ENCODE measurements around the gene CRB1. TPM values are rescaled to one million over a fixed set of nuclear protein-coding genes. Genes with fewer than 3 reads are reported as not detected.

The CRB1 gene
- total RNA-seq, 3 donors from 2014 or later (not counting 1 experiment from before 2014, with no cell fraction given) = 0.36 to 0.83 TPM; not detected in 1

- no peaks in the 10 kb centered on the region for H3K9me3 Mint-ChIP-seq
- no peak for TF ChIP-seq CTCF (IDR thresholded peaks at IDR 0.05)
These were observed 169.5 kb downstream of the CRB1 start for GRCh38 chr1:197437601-197438000.

GRCh38 chr1:197438010-197438790 is 170.1 kb downstream of the CRB1 start:
- H3K36me3 ChIP-seq (ENCODE audit: control insufficient read depth, insufficient read depth, low read length) = no peaks in the 10 kb centered on the region
- H3K27ac Mint-ChIP-seq = no peak overlapping the region
- WGBS (ENCODE audit: insufficient coverage) = 48% methylated on average over 3 of the region's 3 CpGs
- H3K4me3 Mint-ChIP-seq = no peak overlapping the region
- ATAC-seq = no peak
- H3K27ac ChIP-seq (ENCODE audit: low read length) = no peak overlapping the region
- H3K27me3 ChIP-seq (ENCODE audit: control insufficient read depth, insufficient read depth, low read length) = no peaks in the 10 kb centered on the region
- H3K9me3 Mint-ChIP-seq = no peaks in the 10 kb centered on the region
- no peaks in the 10 kb centered on the region for H3K36me3 Mint-ChIP-seq
- no peaks in the 10 kb centered on the region for H3K4me1 ChIP-seq (ENCODE audit: control insufficient read depth, insufficient read depth, low read length)
- peaks cover 2 to 27% of the 10 kb centered on the region in 2 donors for H3K27me3 Mint-ChIP-seq (ENCODE audit: low read depth in 2 of 2)
- no peak for DNase-seq
- intact Hi-C loops (cut with micrococcal nuclease) = no loop called here
- TF ChIP-seq CTCF (IDR thresholded peaks at IDR 0.05) = no peak
- no peaks in the 10 kb centered on the region for H3K9me3 ChIP-seq (ENCODE audit: control insufficient read depth, insufficient read depth, low read length)
- no peaks in the 10 kb centered on the region for H3K4me1 Mint-ChIP-seq
- H3K4me3 ChIP-seq (ENCODE audit: low read length) = no peak overlapping the region

More at GRCh38 chr1:197437601-197438000, 169.5 kb downstream of the CRB1 start:
- H3K36me3 ChIP-seq (ENCODE audit: control insufficient read depth, insufficient read depth, low read length) = no peaks in the 10 kb centered on the region
- H3K4me1 Mint-ChIP-seq = no peaks in the 10 kb centered on the region
- DNase-seq (no peak), ATAC-seq (no peak)
- intact Hi-C loops (cut with micrococcal nuclease) = no loop called here
- no peak overlapping the region for H3K4me3 Mint-ChIP-seq
- peaks cover 4 to 28% of the 10 kb centered on the region in 2 donors for H3K27me3 Mint-ChIP-seq (ENCODE audit: low read depth in 2 of 2)
- H3K27ac Mint-ChIP-seq = no peak overlapping the region
- no peak overlapping the region for H3K4me3 ChIP-seq (ENCODE audit: low read length)
- no peaks in the 10 kb centered on the region for H3K9me3 ChIP-seq (ENCODE audit: control insufficient read depth, insufficient read depth, low read length)
- no peaks in the 10 kb centered on the region for H3K36me3 Mint-ChIP-seq
- no peaks in the 10 kb centered on the region for H3K4me1 ChIP-seq (ENCODE audit: control insufficient read depth, insufficient read depth, low read length)
- no peaks in the 10 kb centered on the region for H3K27me3 ChIP-seq (ENCODE audit: control insufficient read depth, insufficient read depth, low read length)
- WGBS (ENCODE audit: insufficient coverage) = 95% methylated on average over 3 of the region's 3 CpGs
- H3K27ac ChIP-seq (ENCODE audit: low read length) = no peak overlapping the region

- no peaks in the 10 kb centered on the region for H3K9me3 Mint-ChIP-seq
- H3K4me1 Mint-ChIP-seq = no peaks in the 10 kb centered on the region
- no peak for TF ChIP-seq CTCF (IDR thresholded peaks at IDR 0.05)
- WGBS (ENCODE audit: insufficient coverage) = 65% methylated on average over 3 of the region's 4 CpGs
- intact Hi-C loops (cut with micrococcal nuclease) = no loop called here
- Histone ChIP-seq H3K9me3 (ENCODE audit: control insufficient read depth, insufficient read depth, low read length) (no peaks in the 10 kb centered on the region), H3K36me3 (ENCODE audit: control insufficient read depth, insufficient read depth, low read length) (no peaks in the 10 kb centered on the region), H3K27me3 (ENCODE audit: control insufficient read depth, insufficient read depth, low read length) (no peaks in the 10 kb centered on the region), H3K27ac (ENCODE audit: low read length) (no peak overlapping the region), H3K4me1 (ENCODE audit: control insufficient read depth, insufficient read depth, low read length) (no peaks in the 10 kb centered on the region), H3K4me3 (ENCODE audit: low read length) (no peak overlapping the region)
- ATAC-seq = no peak
- DNase-seq = no peak
- no peak overlapping the region for H3K4me3 Mint-ChIP-seq
- H3K27me3 Mint-ChIP-seq (ENCODE audit: low read depth in 2 of 2) = peaks cover 0 to 18% of the 10 kb centered on the region in 2 donors
- H3K36me3 Mint-ChIP-seq = no peaks in the 10 kb centered on the region
- H3K27ac Mint-ChIP-seq = no peak overlapping the region
These were observed 171.7 kb downstream of the CRB1 start for GRCh38 chr1:197439708-197440280.

Data from natural killer cell (primary cell).